Muscle layer of duodenum (tissue), 2 donors: ENCODE results near the gene GJB5.

Experiments used
- H3K27ac ChIP-seq: one replicate; pipeline ENCODE4 v1.7.0; 2013; ENCODE audit warnings: mild to moderate bottlenecking, low read length
- H3K27me3 ChIP-seq: one replicate; pipeline ENCODE4 v1.7.0; 2013; ENCODE audit warnings: low read depth, mild to moderate bottlenecking, control low read depth, low read length
- H3K36me3 ChIP-seq, 2 donors: one replicate each; pipeline ENCODE4 v1.7.0; 2013; ENCODE audit warnings: low read length in 2 of 2, control low read depth in 1 of 2, mild to moderate bottlenecking in 1 of 2; ENCODE audit not compliant: insufficient read depth in 2 of 2, control insufficient read depth in 1 of 2
- H3K4me1 ChIP-seq, 2 donors: one replicate each; pipeline ENCODE4 v1.7.0; 2013; ENCODE audit warnings: low read length in 2 of 2, mild to moderate bottlenecking in 2 of 2, control low read depth in 1 of 2, moderate library complexity in 1 of 2; ENCODE audit not compliant: insufficient read depth in 2 of 2, control insufficient read depth in 1 of 2
- H3K4me3 ChIP-seq, 2 donors: one replicate each; pipeline ENCODE4 v1.7.0; 2013; ENCODE audit warnings: low read length in 2 of 2, low read depth in 1 of 2, mild to moderate bottlenecking in 1 of 2
- H3K9me3 ChIP-seq, 2 donors: one replicate each; pipeline ENCODE4 v1.7.0; 2013; ENCODE audit warnings: low read length in 2 of 2, control low read depth in 1 of 2, mild to moderate bottlenecking in 1 of 2; ENCODE audit not compliant: control insufficient read depth in 1 of 2
- donor health status: healthy.

Gene GJB5

DNA sequence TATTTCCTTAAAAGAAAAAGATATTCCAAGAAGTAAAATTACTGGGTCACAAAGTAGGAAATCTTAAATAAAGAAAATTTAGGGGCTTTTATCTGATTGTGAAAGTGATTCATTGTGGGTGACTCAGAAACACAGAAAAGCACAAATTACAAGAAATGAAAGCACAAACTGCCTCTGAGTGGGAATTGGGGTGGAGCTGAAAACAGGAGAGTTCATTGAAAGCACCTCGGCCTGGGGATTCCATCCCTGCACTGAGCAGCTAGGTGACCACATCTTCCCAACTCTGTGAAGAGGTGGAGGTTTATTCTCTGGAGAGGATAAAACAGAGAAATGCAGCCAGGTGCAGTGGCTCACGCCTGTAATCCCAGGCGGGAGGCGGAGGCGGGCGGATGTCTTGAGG is 45.4 kb downstream of the GJB5 start:
- Histone ChIP-seq H3K4me1 (no peaks in the 10 kb centered on the region), H3K9me3 (no peaks in the 10 kb centered on the region), H3K27me3 (no peaks in the 10 kb centered on the region), H3K27ac (no peak overlapping the region), H3K36me3 (peaks cover 0 to 5% of the 10 kb centered on the region in 2 donors), H3K4me3 (no peak overlapping the region)

DNA sequence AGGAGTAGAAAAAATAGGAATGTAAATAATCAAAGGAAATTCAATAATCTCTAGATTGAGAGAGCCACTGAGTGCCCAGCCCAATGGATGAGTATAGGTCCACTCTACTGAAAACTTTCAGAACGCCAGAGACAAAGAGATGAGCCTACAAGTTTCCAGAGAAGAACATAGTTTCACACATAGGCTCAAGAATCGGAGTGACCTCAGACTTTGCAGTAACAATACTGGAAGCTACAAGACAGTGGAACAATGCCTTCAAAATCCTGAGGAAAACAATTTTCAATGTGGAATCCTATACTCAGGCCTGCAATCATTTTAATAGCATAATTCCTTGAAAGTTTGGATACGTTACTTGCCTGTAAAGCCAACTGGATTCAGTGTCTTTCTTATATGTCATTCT is 48.9 kb downstream of the GJB5 start:
- H3K27me3 ChIP-seq: no peaks in the 10 kb centered on the region
- no peaks in the 10 kb centered on the region for H3K4me1 ChIP-seq
- H3K9me3 ChIP-seq: no peaks in the 10 kb centered on the region
- no peak overlapping the region for H3K4me3 ChIP-seq
- H3K27ac ChIP-seq: no peak overlapping the region
- peaks cover 0 to 5% of the 10 kb centered on the region in 2 donors for H3K36me3 ChIP-seq

DNA sequence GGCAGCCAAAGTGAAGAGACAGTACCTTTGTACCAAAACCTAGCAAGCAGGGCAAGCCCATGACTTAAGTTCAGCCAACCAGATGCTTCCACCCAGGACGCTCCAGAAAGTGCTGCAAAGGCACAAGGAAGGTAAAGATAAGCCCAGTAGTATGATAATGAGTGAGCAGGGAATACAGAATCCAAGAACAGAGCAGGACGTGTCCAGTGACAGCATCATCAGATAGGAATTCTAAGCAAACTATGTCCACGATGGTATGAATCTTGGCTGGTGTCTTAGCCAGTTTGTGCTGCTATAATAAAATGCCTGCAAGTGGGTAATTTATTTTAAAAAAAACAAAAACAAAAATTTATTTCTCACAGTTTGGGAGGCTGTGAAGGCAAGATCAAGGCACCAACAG is 51.5 kb downstream of the GJB5 start:
- Histone ChIP-seq H3K27ac (no peak overlapping the region), H3K36me3 (peaks cover 0 to 5% of the 10 kb centered on the region in 2 donors), H3K4me1 (no peaks in the 10 kb centered on the region), H3K9me3 (no peaks in the 10 kb centered on the region), H3K27me3 (no peaks in the 10 kb centered on the region), H3K4me3 (no peak overlapping the region)
